Smooth muscle cell of the umbilical artery (primary cell): ENCODE measurements around the gene LIG3. TPM values are rescaled to one million over a fixed set of nuclear protein-coding genes. Genes with fewer than 3 reads are reported as not detected.

ENCODE experiments used
- total RNA-seq: library from RNA; depleted of rRNA; stranded (reverse); fragments of >200 nt; gene quantifications from 2 replicates; pipeline ENCODE4 v1.2.3, GENCODE V29; 2014

LIG3 gene
- total RNA-seq, result 30.3 and 57.9 TPM in 2 replicates

GRCh38 chr17:34980353-34980680 lies at the start of gene LIG3:
LIG3 (plus strand) TSS chr17:34980512; CDS start chr17:34983006, 2,494 bp downstream.

GRCh38 chr17:34961093-34961911 lies 19.0 kb upstream of the LIG3 start, which contains the start of the genes CCT6B and ZNF830:
CCT6B (minus strand) TSS chr17:34961460; CDS start chr17:34961393, 67 bp downstream.
ZNF830 (plus strand) TSS chr17:34961540; CDS start chr17:34961567, 27 bp downstream.

Other genes with a start within 250 kb of the LIG3 start
- gene CCT6B, start 19.1 kb upstream of the LIG3 start, total RNA-seq, result 0.51 and 1.2 TPM in 2 replicates
- gene ZNF830, start 19.0 kb upstream of the LIG3 start, total RNA-seq, result 11.3 and 12.8 TPM in 2 replicates
- gene RFFL, start 83.2 kb downstream of the LIG3 start, total RNA-seq, result 7.1 and 14.9 TPM in 2 replicates
- gene RAD51D, start 139.3 kb downstream of the LIG3 start, total RNA-seq, result 7.7 and 9.7 TPM in 2 replicates
- gene FNDC8, start 141.1 kb downstream of the LIG3 start, total RNA-seq, result not detected in 2 replicates
- gene NLE1, start 161.8 kb downstream of the LIG3 start, total RNA-seq, result 22.6 and 24.8 TPM in 2 replicates
- not detected in 2 replicates for gene UNC45B, start 167.3 kb downstream of the LIG3 start, total RNA-seq
- gene SLC35G3, start 213.9 kb downstream of the LIG3 start, total RNA-seq, result not detected in 2 replicates